IMR-90 (cell line): ENCODE results near the gene ASRGL1. TPM values are rescaled to one million over a fixed set of nuclear protein-coding genes. Genes with fewer than 3 reads are reported as not detected.

ENCODE experiments used
- ATAC-seq: fragments of 200-7000 bp; cut with Tn5 transposase; 2 replicates; pipeline ENCODE4 v1.9.1; 2020; ENCODE audit warnings: low read depth, mild to moderate bottlenecking, moderate library complexity
- BruUV-seq: library from RNA; stranded (reverse); fragments of 400-500 nt; replicated peaks from 2 replicates; lab custom pipeline; 2021; lab: Mats Ljungman, UMichigan
- CTCF ChIA-PET: fragments of 300-600 bp; formaldehyde crosslinking; extraction: SDS; loops from one replicate; lab custom pipeline; 2021; ENCODE audit warnings: antibody characterized with exemption; lab: Yijun Ruan, JAX
- POLR2A ChIA-PET: fragments of 300-600 bp; sonication (Branson Sonifier 250); formaldehyde crosslinking; loops from one replicate; lab custom pipeline; 2022; ENCODE audit warnings: antibody characterized with exemption; ENCODE audit not compliant: unreplicated experiment; lab: Charles Lee
- DNase-seq: peaks from one replicate; pipeline ENCODE4 v3.0.0; 2013
- H2AFZ ChIP-seq: replicated peaks from 2 replicates; pipeline ENCODE3; 2013; ENCODE audit warnings: low read length, mild to moderate bottlenecking; ENCODE audit not compliant: poor library complexity
- H2AK5ac ChIP-seq: 2 replicates; pipeline ENCODE4 v1.6.1; 2013; ENCODE audit warnings: low read depth, low read length, inconsistent platforms
- H2AK9ac ChIP-seq: replicated peaks from 2 replicates; pipeline ENCODE3; 2013; ENCODE audit warnings: mild to moderate bottlenecking, low read depth, low read length, moderate library complexity; ENCODE audit not compliant: poor library complexity
- H2BK120ac ChIP-seq: 2 replicates; pipeline ENCODE4 v1.6.1; 2013; ENCODE audit warnings: low read depth, low read length, inconsistent platforms
- H2BK15ac ChIP-seq: 3 replicates; pipeline ENCODE4 v1.6.1; 2013; ENCODE audit warnings: low read depth, low read length, inconsistent platforms
- H2BK20ac ChIP-seq: 2 replicates; pipeline ENCODE4 v1.6.1; 2013; ENCODE audit warnings: low read depth, mild to moderate bottlenecking, inconsistent platforms, low read length, moderate library complexity
- H2BK5ac ChIP-seq: 2 replicates; pipeline ENCODE4 v1.6.1; 2013; ENCODE audit warnings: mild to moderate bottlenecking, low read depth, low read length, inconsistent platforms; ENCODE audit not compliant: poor library complexity, severe bottlenecking
- H3K14ac ChIP-seq: replicated peaks from 2 replicates; pipeline ENCODE4 v1.6.1; 2013; ENCODE audit warnings: low read depth, low read length, inconsistent platforms
- H3K18ac ChIP-seq: 2 replicates; pipeline ENCODE4 v1.6.1; 2013; ENCODE audit warnings: low read depth, low read length, control low read depth
- H3K23ac ChIP-seq: 2 replicates; pipeline ENCODE4 v1.6.1; 2013; ENCODE audit warnings: low read depth, low read length, inconsistent platforms
- H3K27ac ChIP-seq: 2 replicates; pipeline ENCODE4 v1.5.1; 2013; ENCODE audit warnings: mild to moderate bottlenecking, control low read depth, low read length; ENCODE audit not compliant: insufficient read depth
- H3K27me3 ChIP-seq: 2 replicates; pipeline ENCODE4 v1.6.1; 2013; ENCODE audit warnings: low read length; ENCODE audit not compliant: control insufficient read depth, insufficient read depth
- H3K36me3 ChIP-seq: 2 replicates; pipeline ENCODE4 v1.6.1; 2013; ENCODE audit warnings: low read length, mixed read lengths; ENCODE audit not compliant: control insufficient read depth, insufficient read depth
- H3K4ac ChIP-seq: 2 replicates; pipeline ENCODE4 v1.6.1; 2013; ENCODE audit warnings: low read depth, low read length, inconsistent platforms
- H3K4me1 ChIP-seq: 2 replicates; pipeline ENCODE4 v1.6.1; 2013; ENCODE audit warnings: low read length, mixed read lengths; ENCODE audit not compliant: control insufficient read depth, insufficient read depth
- H3K4me2 ChIP-seq: 2 replicates; pipeline ENCODE4 v1.6.1; 2013; ENCODE audit warnings: low read depth, mild to moderate bottlenecking, control low read depth, low read length, moderate library complexity
- H3K4me3 ChIP-seq: 2 replicates; pipeline ENCODE4 v1.5.1; 2013; ENCODE audit warnings: low read depth, mild to moderate bottlenecking, control low read depth, low read length, moderate library complexity; ENCODE audit not compliant: insufficient read depth
- H3K56ac ChIP-seq: 2 replicates; pipeline ENCODE4 v1.6.1; 2013; ENCODE audit warnings: low read length, inconsistent platforms; ENCODE audit not compliant: insufficient read depth; ENCODE audit errors: extremely low read depth
- H3K79me1 ChIP-seq, 2 experiments: 2 replicates each; pipeline ENCODE4 v1.6.1; 2013; ENCODE audit warnings: low read length in 2 of 2, inconsistent platforms in 1 of 2, low read depth in 1 of 2
- H3K9ac ChIP-seq: 2 replicates; pipeline ENCODE4 v1.6.1; 2013; ENCODE audit warnings: low read depth, low read length, control low read depth
- H3K9me1 ChIP-seq: 2 replicates; pipeline ENCODE4 v1.6.1; 2013; ENCODE audit warnings: low read length, inconsistent platforms; ENCODE audit not compliant: insufficient read depth
- H3K9me3 ChIP-seq: 2 replicates; pipeline ENCODE4 v1.6.1; 2013; ENCODE audit warnings: low read length; ENCODE audit not compliant: control insufficient read depth, insufficient read depth
- H4K20me1 ChIP-seq: 2 replicates; pipeline ENCODE4 v1.6.1; 2013; ENCODE audit warnings: low read length, inconsistent platforms; ENCODE audit not compliant: insufficient read depth
- H4K5ac ChIP-seq: 2 replicates; pipeline ENCODE4 v1.6.1; 2013; ENCODE audit warnings: mild to moderate bottlenecking, low read depth, low read length, control low read depth
- H4K8ac ChIP-seq, 2 experiments: 2 replicates each; pipeline ENCODE4 v1.6.1; 2013; ENCODE audit warnings: low read depth in 2 of 2, low read length in 2 of 2, control low read depth in 1 of 2, inconsistent platforms in 1 of 2
- H4K91ac ChIP-seq: 2 replicates; pipeline ENCODE4 v1.6.1; 2013; ENCODE audit warnings: low read depth, low read length, inconsistent platforms; ENCODE audit not compliant: insufficient read depth
- BHLHE40 ChIP-seq: fragments of 150-350 bp; IDR thresholded peaks from 2 replicates; pipeline ENCODE4 v1.6.1; 2016; ENCODE audit warnings: mild to moderate bottlenecking, low read depth, low read length
- CEBPB ChIP-seq: IDR thresholded peaks from 2 replicates; pipeline ENCODE4 v1.6.1; 2012; ENCODE audit warnings: low read depth, low read length, improper control_type of control experiment
- FOS ChIP-seq: fragments of 150-350 bp; IDR thresholded peaks from 2 replicates; pipeline ENCODE4 v1.6.1; 2016; ENCODE audit warnings: low read depth, low read length
- MXI1 ChIP-seq: IDR thresholded peaks from 2 replicates; pipeline ENCODE4 v1.6.1; 2012; ENCODE audit warnings: low read depth, mild to moderate bottlenecking, low read length, moderate library complexity, borderline replicate concordance
- RAD21 ChIP-seq: IDR thresholded peaks from 2 replicates; pipeline ENCODE4 v1.6.1; 2012; ENCODE audit warnings: low read length, improper control_type of control experiment
- USF2 ChIP-seq: fragments of 150-350 bp; IDR thresholded peaks from 2 replicates; pipeline ENCODE4 v1.6.1; 2017; ENCODE audit warnings: mild to moderate bottlenecking, antibody characterized with exemption, low read length, low read depth
- WGBS, 2 experiments: methylation state at CpG; one replicate each; pipeline versions ENCODE4 v1.1.5 to v1.1.7; 2013; ENCODE audit warnings: missing lambda C conversion rate in 2 of 2; ENCODE audit not compliant: insufficient read length in 1 of 2; ENCODE audit errors: extremely low coverage in 2 of 2; 5-methylcytosine and 5-hydroxymethylcytosine counted together
- dilution Hi-C: fragments of 300-500 bp; cut with HindIII; formaldehyde crosslinking; loops from one replicate; pipeline ENCODE4 v1.14.3; 2018; ENCODE audit warnings: low sequenced_read_pairs; ENCODE audit not compliant: unreplicated experiment
- in situ Hi-C: fragments of 300-500 bp; cut with MboI; formaldehyde crosslinking; loops from 3 replicates; pipeline ENCODE4 v1.14.3; 2019; ENCODE audit warnings: low sequenced_read_pairs, inconsistent platforms, mixed read lengths
- intact Hi-C: fragments of 100-400 bp; cut with micrococcal nuclease; formaldehyde crosslinking; loops from 2 replicates; pipeline ENCODE4 v1.10.0; 2022
- polyA plus RNA-seq, 3 experiments: library from polyadenylated mRNA; depleted of rRNA; stranded (reverse); fragments of >200 nt; gene quantifications; 2 replicates each; pipeline ENCODE4 v1.2.3, GENCODE V29; 2012; ENCODE audit warnings: low replicate concordance in 1 of 3
- total RNA-seq: library from RNA; depleted of rRNA; stranded (reverse); fragments of >200 nt; gene quantifications from 2 replicates; pipeline ENCODE4 v1.2.3, GENCODE V29; 2012
- TF ChIP-seq, protein P1 (sequence below): fragments of 150-350 bp; IDR thresholded peaks from 2 replicates; pipeline ENCODE4 v1.6.1; 2016; ENCODE audit warnings: low read depth, mild to moderate bottlenecking, low read length, moderate library complexity, borderline replicate concordance

ASRGL1 gene
- total and polyA plus RNA-seq, 2 of the 4 experiments (the other 2 are of a cell fraction), result 0.72 TPM; not detected in 1

DNA sequence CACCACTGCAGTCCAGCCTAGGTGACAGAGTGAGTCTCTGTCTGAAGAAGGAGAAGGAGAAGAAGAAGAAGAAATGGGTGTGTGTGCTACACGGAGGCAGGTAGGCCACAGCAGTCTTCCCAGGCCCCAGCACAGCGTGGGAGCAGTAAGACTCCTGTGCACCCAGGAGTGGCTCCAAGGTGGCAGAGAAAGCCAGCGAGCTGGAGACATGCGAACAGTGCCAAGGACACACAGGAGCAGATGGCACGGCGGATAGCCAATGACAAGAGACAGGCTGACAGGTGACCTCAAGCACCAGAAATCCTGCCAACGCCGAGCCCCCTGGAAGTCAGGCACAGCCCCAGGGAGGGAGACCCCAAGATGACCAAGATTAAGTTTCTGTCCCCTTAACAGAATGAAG, 72.6 kb downstream of the ASRGL1 start:
- H2BK120ac ChIP-seq, result no peak overlapping the region
- H3K4me1 ChIP-seq, result no peaks in the 10 kb centered on the region
- POLR2A ChIA-PET, result interaction anchor here (0.6 kb wide), 1 partner anchor 137 kb away, joined by 3 read pairs; no protein-coding TSS in a partner anchor
- no peak overlapping the region for H2BK15ac ChIP-seq
- no peaks in the 10 kb centered on the region for H3K9me3 ChIP-seq
- H3K79me1 ChIP-seq, result no peaks in the 10 kb centered on the region
- no peak overlapping the region for H3K4me2 ChIP-seq
- in situ Hi-C loops (no loop called here), dilution Hi-C loops (no loop called here), intact Hi-C loops (no loop called here)
- H3K56ac ChIP-seq, result no peak overlapping the region
- no peak overlapping the region for H3K4me3 ChIP-seq
- no peak overlapping the region for H4K5ac ChIP-seq
- H3K18ac ChIP-seq, result no peak overlapping the region
- DNase-seq (no peak), ATAC-seq (no peak)
- H3K14ac ChIP-seq, result no peak overlapping the region
- no peaks in the 10 kb centered on the region for H3K9me1 ChIP-seq
- no peak overlapping the region for H4K91ac ChIP-seq
- no peak overlapping the region for H2BK5ac ChIP-seq
- no peak overlapping the region for H3K9ac ChIP-seq
- 82% methylated on average over 6 of the region's 8 CpGs; no CpG with 5 or more reads in 1 of the 2 experiments for WGBS, 2 experiments
- H2BK20ac ChIP-seq, result no peak overlapping the region
- H2AK5ac ChIP-seq, result no peak overlapping the region
- no peaks in the 10 kb centered on the region for H3K27me3 ChIP-seq
- no peak overlapping the region for H3K23ac ChIP-seq
- no peaks in the 10 kb centered on the region for H4K20me1 ChIP-seq
- no peak overlapping the region for H3K4ac ChIP-seq
- BruUV-seq, result no TSS peak
- H2AFZ ChIP-seq, result peak overlapping the region; percentile 58
- TF ChIP-seq, protein P1, sequence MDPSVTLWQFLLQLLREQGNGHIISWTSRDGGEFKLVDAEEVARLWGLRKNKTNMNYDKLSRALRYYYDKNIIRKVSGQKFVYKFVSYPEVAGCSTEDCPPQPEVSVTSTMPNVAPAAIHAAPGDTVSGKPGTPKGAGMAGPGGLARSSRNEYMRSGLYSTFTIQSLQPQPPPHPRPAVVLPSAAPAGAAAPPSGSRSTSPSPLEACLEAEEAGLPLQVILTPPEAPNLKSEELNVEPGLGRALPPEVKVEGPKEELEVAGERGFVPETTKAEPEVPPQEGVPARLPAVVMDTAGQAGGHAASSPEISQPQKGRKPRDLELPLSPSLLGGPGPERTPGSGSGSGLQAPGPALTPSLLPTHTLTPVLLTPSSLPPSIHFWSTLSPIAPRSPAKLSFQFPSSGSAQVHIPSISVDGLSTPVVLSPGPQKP, result no peak
- TF ChIP-seq RAD21, result no peak
- no peak for TF ChIP-seq CEBPB
- no peak for TF ChIP-seq USF2
- no peak for TF ChIP-seq BHLHE40
- no peak for TF ChIP-seq MXI1
- TF ChIP-seq FOS, result no peak
- no peak overlapping the region for H2AK9ac ChIP-seq
- H3K36me3 ChIP-seq, result no peaks in the 10 kb centered on the region
- CTCF ChIA-PET, result interaction anchor here (0.7 kb wide), 1 partner anchor 87 kb away, joined by 5 read pairs; no protein-coding TSS in a partner anchor
- no peak overlapping the region for H4K8ac ChIP-seq
- H3K27ac ChIP-seq, result no peak overlapping the region
